Tibial nerve (tissue), 4 donors: ENCODE data around the gene PSD2. TPM values are rescaled to one million over a fixed set of nuclear protein-coding genes. Genes with fewer than 3 reads are reported as not detected.

ENCODE experiments used
- DNase-seq, 2 donors: peaks; one replicate each; pipeline ENCODE4 v3.0.0-alpha.2; 2019; ENCODE audit warnings: low spot score in 2 of 2
- H3K27ac ChIP-seq, 4 donors: fragments of 200-600 bp; sonication (generic) in 3 of 4; one replicate each; pipeline ENCODE4 v1.5.1; 2017 to 2019; ENCODE audit warnings: mild to moderate bottlenecking in 1 of 4
- H3K27me3 ChIP-seq, 2 donors: fragments of 200-600 bp; sonication (generic) in 1 of 2; one replicate each; pipeline versions ENCODE4 v1.5.1 to v1.6.0; 2017 to 2019
- H3K36me3 ChIP-seq, 3 donors: fragments of 200-600 bp; sonication (generic); one replicate each; pipeline ENCODE4 v1.5.1; 2018 to 2019
- H3K4me1 ChIP-seq, 4 donors: fragments of 200-600 bp; sonication (generic) in 3 of 4; one replicate each; pipeline ENCODE4 v1.5.1; 2017 to 2019
- H3K4me3 ChIP-seq, 4 donors: fragments of 200-600 bp; sonication (generic) in 3 of 4; one replicate each; pipeline ENCODE4 v1.5.1; 2017 to 2019; ENCODE audit warnings: mild to moderate bottlenecking in 1 of 4, moderate library complexity in 1 of 4
- H3K9me3 ChIP-seq, 4 donors: fragments of 200-600 bp; sonication (generic) in 3 of 4; one replicate each; pipeline ENCODE4 v1.5.1; 2017 to 2019
- CTCF ChIP-seq, 5 experiments: fragments of 200-600 bp in 3 of 5; fragments of 450-650 bp in 2 of 5; sonication (generic) in 3 of 5; IDR thresholded peaks; one replicate each; pipeline ENCODE4 v1.5.1; 2016 to 2019; ENCODE audit warnings: antibody characterized with exemption in 5 of 5, mild to moderate bottlenecking in 3 of 5, moderate library complexity in 2 of 5
- EP300 ChIP-seq, 2 donors: sonication (generic); formaldehyde crosslinking; IDR thresholded peaks; one replicate each; pipeline ENCODE4 v1.6.1; 2017; ENCODE audit warnings: antibody characterized with exemption in 2 of 2, mild to moderate bottlenecking in 1 of 2
- POLR2A ChIP-seq, 2 donors: fragments of 450-650 bp; IDR thresholded peaks; one replicate each; pipeline ENCODE4 v1.6.1; 2017; ENCODE audit warnings: antibody characterized with exemption in 2 of 2, mild to moderate bottlenecking in 2 of 2, moderate library complexity in 2 of 2
- WGBS, 2 donors: methylation state at CpG; one replicate each; pipeline ENCODE4 v1.1.5; 2018; 5-methylcytosine and 5-hydroxymethylcytosine counted together
- total RNA-seq, 4 donors: library from RNA; depleted of rRNA; stranded (reverse); fragments of >200 nt; gene quantifications; one replicate each; pipeline ENCODE4 v1.1.0, GENCODE V29; 2016

The PSD2 gene
- total RNA-seq, 4 donors from 2014 or later, result under 0.01 to 0.30 (median 0.21) TPM; not detected in 1

- no peak overlapping the region for H3K4me3 ChIP-seq
- no peak for TF ChIP-seq CTCF (IDR thresholded peaks at IDR 0.05)
- TF ChIP-seq POLR2A (IDR thresholded peaks at IDR 0.05), result no peak
- no peak for TF ChIP-seq EP300 (IDR thresholded peaks at IDR 0.05)
- peaks cover 0 to 19% (median 0%) of the 10 kb centered on the region in 3 donors for H3K36me3 ChIP-seq
- no peak for DNase-seq
- 94 to 95% methylated on average over 8 of the region's 8 CpGs for WGBS, 2 donors
- H3K4me1 ChIP-seq, result no peaks in the 10 kb centered on the region
- no peaks in the 10 kb centered on the region for H3K9me3 ChIP-seq
- no peaks in the 10 kb centered on the region for H3K27me3 ChIP-seq
- no peak overlapping the region for H3K27ac ChIP-seq
Observed at GRCh38 chr5:139855451-139855850, 59.8 kb downstream of the PSD2 start.

- WGBS, 2 donors, result 78 to 82% methylated on average over 6 of the region's 6 CpGs
- Histone ChIP-seq H3K4me3 (no peak overlapping the region), H3K36me3 (peaks cover 0 to 19% (median 0%) of the 10 kb centered on the region in 3 donors), H3K27ac (no peak overlapping the region), H3K4me1 (no peaks in the 10 kb centered on the region), H3K27me3 (no peaks in the 10 kb centered on the region), H3K9me3 (no peaks in the 10 kb centered on the region)
- TF ChIP-seq CTCF (IDR thresholded peaks at IDR 0.05) (no peak), EP300 (IDR thresholded peaks at IDR 0.05) (no peak), POLR2A (IDR thresholded peaks at IDR 0.05) (no peak)
- no peak for DNase-seq
Observed at GRCh38 chr5:139855946-139856540, 60.4 kb downstream of the PSD2 start.

- H3K4me3 ChIP-seq, result no peak overlapping the region
- peaks cover 0 to 14% (median 0%) of the 10 kb centered on the region in 3 donors for H3K36me3 ChIP-seq
- no peaks in the 10 kb centered on the region for H3K4me1 ChIP-seq
- no peak overlapping the region for H3K27ac ChIP-seq
- no peaks in the 10 kb centered on the region for H3K9me3 ChIP-seq
- H3K27me3 ChIP-seq, result no peaks in the 10 kb centered on the region
- no peak for DNase-seq
- TF ChIP-seq POLR2A (IDR thresholded peaks at IDR 0.05), result no peak
- TF ChIP-seq EP300 (IDR thresholded peaks at IDR 0.05), result no peak
- no peak for TF ChIP-seq CTCF (IDR thresholded peaks at IDR 0.05)
- 83 to 84% methylated on average over 4 of the region's 4 CpGs for WGBS, 2 donors
Observed at GRCh38 chr5:139856714-139857113, 61.1 kb downstream of the PSD2 start.

GRCh38 chr5:139859013-139859412 is 63.4 kb downstream of the PSD2 start:
- WGBS, 2 donors, result 56 to 87% methylated on average over 2 of the region's 2 CpGs

More at GRCh38 chr5:139859013-139859412, 63.4 kb downstream of the PSD2 start:
- no peak for DNase-seq
- H3K4me3 ChIP-seq, result no peak overlapping the region
- H3K9me3 ChIP-seq, result no peaks in the 10 kb centered on the region
- H3K4me1 ChIP-seq, result no peaks in the 10 kb centered on the region
- TF ChIP-seq POLR2A (IDR thresholded peaks at IDR 0.05) (no peak), CTCF (IDR thresholded peaks at IDR 0.05) (no peak)
- H3K27ac ChIP-seq, result no peak overlapping the region
- no peaks in the 10 kb centered on the region for H3K27me3 ChIP-seq
- no peaks in the 10 kb centered on the region for H3K36me3 ChIP-seq
